ENCODE results near the gene PIBF1.
A peak's percentile ranks its signal among the peaks of the same experiment; 100 is the strongest.

The PIBF1 gene

DNA sequence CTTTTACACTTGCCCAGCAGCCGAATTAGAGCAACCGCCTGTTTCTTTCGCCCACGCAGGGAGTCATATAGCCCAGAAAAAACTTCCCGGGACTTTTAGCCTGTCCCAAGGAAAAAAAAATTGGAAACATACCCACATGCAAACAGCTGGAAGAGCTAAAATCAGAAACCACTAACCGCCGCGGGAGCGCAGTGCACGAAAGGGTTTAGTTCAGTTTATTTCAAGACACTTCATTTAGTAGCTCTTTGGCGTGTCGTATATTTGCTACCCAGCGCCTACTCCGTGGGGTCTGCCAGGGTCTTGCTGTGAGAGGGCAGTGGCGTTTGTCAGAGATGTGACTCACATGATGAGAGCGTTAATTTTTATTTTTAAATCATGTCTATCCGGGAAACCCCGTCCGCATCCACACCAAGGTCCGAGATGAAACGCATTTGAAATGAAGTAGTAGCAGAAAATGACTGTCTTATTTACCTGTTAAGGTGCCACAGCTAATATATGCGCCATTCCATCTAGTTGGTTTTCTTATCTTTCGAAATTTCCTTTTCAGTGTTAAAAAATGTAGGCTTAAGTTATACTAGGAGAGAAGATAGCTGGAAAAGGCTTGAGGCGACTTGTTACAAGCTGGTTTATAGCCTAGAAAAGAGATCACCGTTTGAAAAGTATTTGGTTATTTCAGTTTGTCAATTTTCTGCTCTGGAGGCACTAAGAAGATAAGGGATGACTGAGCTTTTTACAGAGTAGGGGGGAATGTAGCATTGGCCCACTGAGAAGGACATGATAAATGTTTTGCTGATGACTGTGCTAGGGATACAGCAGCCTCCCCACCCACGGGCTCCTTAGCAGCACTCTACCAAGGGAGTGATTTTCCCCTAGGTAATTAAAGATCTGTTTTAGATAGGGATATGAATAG, 278.6 kb downstream of the PIBF1 start:
- peak; percentile 39 for DNase-seq (ENCODE audit: low spot score)

DNA sequence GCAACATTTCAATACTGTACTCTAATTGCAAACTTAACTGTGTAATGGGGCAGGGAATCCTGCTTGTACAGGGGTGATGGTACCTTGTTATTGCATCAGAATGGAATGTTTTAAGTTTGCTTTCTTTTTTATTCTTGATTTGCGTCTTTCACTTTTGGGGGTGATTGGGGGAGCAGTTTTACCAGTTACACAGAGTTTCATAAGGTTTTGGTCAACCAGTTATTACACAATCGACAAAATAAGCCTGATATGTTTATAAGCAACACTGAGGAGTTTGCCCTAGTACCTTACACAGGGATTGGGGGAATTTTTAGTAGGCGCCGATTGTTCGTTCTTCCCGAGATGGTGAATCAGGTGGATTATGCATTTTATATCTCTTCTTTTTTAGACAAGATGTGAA, 279.5 kb downstream of the PIBF1 start:
- no peak for DNase-seq (ENCODE audit: low spot score)

DNA sequence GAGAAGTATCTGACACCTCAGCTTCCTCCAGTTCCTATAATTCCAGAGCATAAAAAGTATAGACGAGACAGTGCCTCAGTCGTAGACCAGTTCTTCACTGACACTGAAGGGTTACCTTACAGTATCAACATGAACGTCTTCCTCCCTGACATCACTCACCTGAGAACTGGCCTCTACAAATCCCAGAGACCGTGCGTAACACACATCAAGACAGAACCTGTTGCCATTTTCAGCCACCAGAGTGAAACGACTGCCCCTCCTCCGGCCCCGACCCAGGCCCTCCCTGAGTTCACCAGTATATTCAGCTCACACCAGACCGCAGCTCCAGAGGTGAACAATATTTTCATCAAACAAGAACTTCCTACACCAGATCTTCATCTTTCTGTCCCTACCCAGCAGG, 279.9 kb downstream of the PIBF1 start:
- DNase-seq (ENCODE audit: low spot score), result no peak

DNA sequence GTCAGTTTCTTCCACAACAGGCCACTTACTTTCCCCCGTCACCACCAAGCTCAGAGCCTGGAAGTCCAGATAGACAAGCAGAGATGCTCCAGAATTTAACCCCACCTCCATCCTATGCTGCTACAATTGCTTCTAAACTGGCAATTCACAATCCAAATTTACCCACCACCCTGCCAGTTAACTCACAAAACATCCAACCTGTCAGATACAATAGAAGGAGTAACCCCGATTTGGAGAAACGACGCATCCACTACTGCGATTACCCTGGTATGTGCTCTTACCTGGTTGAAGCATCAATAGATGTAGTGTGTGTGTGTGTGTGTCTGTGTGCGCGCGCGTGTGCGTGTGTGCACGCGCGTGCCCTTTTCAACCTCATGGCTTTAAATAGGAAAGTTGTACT, 280.5 kb downstream of the PIBF1 start:
- no peak for DNase-seq (ENCODE audit: low spot score)

DNA sequence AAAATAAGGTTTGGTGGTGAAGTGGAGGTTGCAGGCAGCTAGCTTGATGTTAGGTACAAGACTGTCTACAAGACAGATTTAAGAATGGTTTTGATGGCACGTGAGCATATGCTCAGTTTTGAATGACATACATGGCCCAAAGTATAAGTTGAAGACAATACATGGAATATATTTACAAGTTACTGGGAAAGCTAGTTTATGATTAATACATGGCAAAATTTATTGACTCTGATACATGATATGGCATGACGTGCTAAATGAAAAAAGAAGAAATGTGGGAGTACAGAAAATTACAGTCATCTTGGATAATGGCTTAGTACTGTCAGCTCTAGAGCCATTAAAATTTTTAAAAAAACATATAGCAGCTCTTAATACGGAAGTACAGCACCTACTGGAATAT, 281.2 kb downstream of the PIBF1 start:
- no peak for DNase-seq (ENCODE audit: low spot score)

DNA sequence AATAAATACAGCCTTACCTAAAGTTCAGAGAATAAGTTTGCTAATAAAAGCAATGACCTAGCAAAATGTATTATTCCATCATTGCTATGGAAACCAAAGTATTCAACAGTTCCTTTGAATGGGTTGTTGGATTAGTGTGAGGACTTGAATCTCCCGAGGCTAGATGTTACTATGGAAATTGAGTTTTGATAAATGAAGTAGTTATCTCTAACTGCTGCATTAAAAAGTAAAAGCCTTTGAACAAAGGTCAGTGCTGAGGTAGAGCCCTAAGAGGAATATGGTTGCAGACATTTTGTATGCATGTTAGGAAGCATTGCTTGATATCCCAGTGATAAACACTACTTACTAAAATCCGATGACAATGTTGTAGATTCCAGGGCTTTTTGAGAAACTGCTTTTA, 283.1 kb downstream of the PIBF1 start:
- no peak for DNase-seq (ENCODE audit: low spot score)

DNA sequence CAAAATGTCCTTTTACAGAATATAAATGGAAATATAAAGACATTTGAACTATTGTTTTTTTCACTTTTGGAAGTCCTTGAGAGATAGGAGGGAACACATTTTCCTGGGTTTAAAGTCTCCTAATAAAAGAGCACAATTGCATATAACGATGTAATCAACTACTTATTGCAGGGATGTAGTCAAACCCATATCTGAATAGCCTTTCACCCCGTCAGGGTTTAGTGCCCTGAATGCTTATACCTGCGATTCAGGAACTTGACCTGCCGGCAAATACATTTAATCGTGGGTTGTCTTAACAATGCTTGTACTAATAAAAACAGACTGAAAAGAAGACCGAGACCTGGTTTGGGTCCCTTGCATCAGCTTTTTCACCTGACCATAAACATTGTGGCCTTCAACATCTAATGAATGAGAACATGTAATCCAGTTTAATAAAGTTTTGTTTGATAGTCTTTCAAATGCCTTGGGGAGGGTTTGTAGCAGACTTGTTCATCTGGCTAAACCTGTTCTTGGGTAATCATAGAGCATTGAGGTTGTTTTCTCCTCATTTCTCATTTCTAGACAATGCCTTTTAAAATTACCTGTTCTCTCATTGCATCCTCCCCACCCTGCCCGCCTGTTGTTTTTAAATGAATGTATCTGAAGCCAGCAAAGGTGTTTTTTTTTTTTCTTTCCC, 283.9 kb downstream of the PIBF1 start:
- no peak for DNase-seq (ENCODE audit: low spot score)
